H1 (cell line): ENCODE results near the gene TMEM272. TPM values are rescaled to one million over a fixed set of nuclear protein-coding genes. Genes with fewer than 3 reads are reported as not detected.

Experiments
- CTCF ChIA-PET: fragments of 300-600 bp; sonication (Branson Sonifier 250); formaldehyde crosslinking; loops from one replicate; lab custom pipeline; 2021; ENCODE audit not compliant: partially characterized antibody; lab: Charles Lee
- POLR2A ChIA-PET: fragments of 300-600 bp; sonication (Branson Sonifier 250); formaldehyde crosslinking; loops from one replicate; lab custom pipeline; 2021; ENCODE audit warnings: inconsistent platforms; ENCODE audit not compliant: partially characterized antibody; lab: Charles Lee
- DNase-seq, 2 experiments: peaks; one replicate each; pipeline versions ENCODE4 v3.0.0 to v3.0.0-alpha.2; 2010 to 2022; ENCODE audit warnings: low spot score in 2 of 2, low read depth in 1 of 2, mixed read lengths in 1 of 2
- FAIRE-seq: peaks from 2 replicates; lab custom pipeline; 2011; peaks lifted over from hg19 to GRCh38; lab: Jason Lieb, UNC
- H2AFZ ChIP-seq: 2 replicates; pipeline ENCODE4 v1.8.1; 2012; ENCODE audit warnings: low read length, inconsistent platforms
- H2AK5ac ChIP-seq: 2 replicates; pipeline ENCODE4 v1.6.1; 2013; ENCODE audit warnings: low read depth, low read length
- H2BK120ac ChIP-seq: replicated peaks from 2 replicates; pipeline ENCODE3; 2013; ENCODE audit warnings: low read depth, low read length, inconsistent platforms
- H2BK12ac ChIP-seq: 2 replicates; pipeline ENCODE4 v1.6.1; 2013; ENCODE audit warnings: low read depth, low read length
- H2BK15ac ChIP-seq: 2 replicates; pipeline ENCODE4 v1.6.1; 2013; ENCODE audit warnings: low read length
- H2BK20ac ChIP-seq: 2 replicates; pipeline ENCODE4 v1.6.1; 2013; ENCODE audit warnings: low read length
- H2BK5ac ChIP-seq: 2 replicates; pipeline ENCODE4 v1.6.1; 2013; ENCODE audit warnings: low read depth, low read length
- H3K14ac ChIP-seq: 2 replicates; pipeline ENCODE4 v1.6.1; 2013; ENCODE audit warnings: inconsistent platforms; ENCODE audit not compliant: insufficient read length
- H3K18ac ChIP-seq: 2 replicates; pipeline ENCODE4 v1.6.1; 2013; ENCODE audit warnings: low read length; ENCODE audit errors: extremely low read depth
- H3K23ac ChIP-seq: 2 replicates; pipeline ENCODE4 v1.6.1; 2013; ENCODE audit warnings: inconsistent platforms; ENCODE audit not compliant: insufficient read length
- H3K23me2 ChIP-seq: 2 replicates; pipeline ENCODE4 v1.6.1; 2013; ENCODE audit warnings: low read depth, low read length
- H3K27ac ChIP-seq: 2 replicates; pipeline ENCODE4 v1.6.1; 2011; ENCODE audit warnings: low read depth, low read length, inconsistent platforms
- H3K27me3 ChIP-seq, 4 experiments: replicated peaks in 1 of 4; 1 replicate in 1 of 4; 2 replicates in 3 of 4; pipeline versions ENCODE4 v1.6.1 to v1.8.1; 2011 to 2013; ENCODE audit warnings: low read length in 3 of 4, mild to moderate bottlenecking in 3 of 4, inconsistent platforms in 2 of 4, mixed read lengths in 2 of 4, moderate library complexity in 1 of 4; ENCODE audit not compliant: control insufficient read depth in 3 of 4, insufficient read depth in 3 of 4; ENCODE audit errors: extremely low read depth in 1 of 4
- H3K36me3 ChIP-seq, 4 experiments: 2 replicates each; pipeline versions ENCODE4 v1.6.1 to v1.8.1; 2011 to 2013; ENCODE audit warnings: mild to moderate bottlenecking in 4 of 4, low read length in 3 of 4, moderate library complexity in 2 of 4, control low read depth in 1 of 4, inconsistent platforms in 1 of 4; ENCODE audit not compliant: insufficient read depth in 4 of 4, control insufficient read depth in 2 of 4
- H3K4ac ChIP-seq: replicated peaks from 2 replicates; pipeline ENCODE3; 2013; ENCODE audit warnings: low read length, low read depth, mixed read lengths, inconsistent platforms; ENCODE audit not compliant: insufficient read length
- H3K4me1 ChIP-seq, 4 experiments: replicated peaks in 1 of 4; 1 replicate in 1 of 4; 2 replicates in 3 of 4; pipeline versions ENCODE4 v1.6.1 to v1.8.1; 2011 to 2013; ENCODE audit warnings: low read length in 3 of 4, inconsistent platforms in 2 of 4, mixed read lengths in 1 of 4; ENCODE audit not compliant: insufficient read depth in 4 of 4, control insufficient read depth in 3 of 4
- H3K4me2 ChIP-seq, 2 experiments: 2 replicates each; pipeline versions ENCODE4 v1.6.1 to v1.8.1; 2011 to 2013; ENCODE audit warnings: low read depth in 2 of 2, low read length in 2 of 2, control low read depth in 1 of 2, inconsistent platforms in 1 of 2, mild to moderate bottlenecking in 1 of 2; ENCODE audit not compliant: insufficient read depth in 1 of 2
- H3K4me3 ChIP-seq, 4 experiments: fragments of 200-600, 300-600 bp in 1 of 4; sonication (generic), shearing (Covaris generic), sonication (Bioruptor Twin) in 1 of 4; 2 replicates each; pipeline versions ENCODE4 v1.5.1 to v1.8.1; 2011 to 2016; ENCODE audit warnings: low read length in 4 of 4, low read depth in 3 of 4, control low read depth in 2 of 4, inconsistent platforms in 2 of 4, mild to moderate bottlenecking in 2 of 4, mixed read lengths in 1 of 4, moderate library complexity in 1 of 4; ENCODE audit not compliant: insufficient read depth in 2 of 4; ENCODE audit errors: extremely low read depth in 1 of 4
- H3K56ac ChIP-seq: replicated peaks from 2 replicates; pipeline ENCODE3; 2013; ENCODE audit warnings: low read depth, mild to moderate bottlenecking, mixed read lengths, low read length, inconsistent platforms; ENCODE audit not compliant: insufficient read length
- H3K79me1 ChIP-seq: 2 replicates; pipeline ENCODE4 v1.6.1; 2013; ENCODE audit warnings: low read depth, low read length, control low read depth
- H3K79me2 ChIP-seq, 2 experiments: 2 replicates each; pipeline versions ENCODE4 v1.6.1 to v1.8.1; 2012 to 2013; ENCODE audit warnings: low read length in 2 of 2, mild to moderate bottlenecking in 2 of 2, inconsistent platforms in 1 of 2; ENCODE audit not compliant: insufficient read depth in 2 of 2, control insufficient read depth in 1 of 2
- H3K9ac ChIP-seq, 4 experiments: replicated peaks in 1 of 4; 1 replicate in 1 of 4; 2 replicates in 3 of 4; pipeline versions ENCODE4 v1.6.1 to v1.8.1; 2011 to 2013; ENCODE audit warnings: low read depth in 3 of 4, low read length in 3 of 4, control low read depth in 2 of 4, mild to moderate bottlenecking in 2 of 4, moderate library complexity in 2 of 4, inconsistent platforms in 1 of 4; ENCODE audit errors: extremely low read depth in 1 of 4
- H3K9me3 ChIP-seq, 2 experiments: 2 replicates each; pipeline versions ENCODE4 v1.6.1 to v1.8.1; 2012 to 2013; ENCODE audit warnings: mild to moderate bottlenecking in 2 of 2, moderate library complexity in 2 of 2, control low read depth in 1 of 2, inconsistent platforms in 1 of 2, low read depth in 1 of 2, low read length in 1 of 2, mixed read lengths in 1 of 2; ENCODE audit not compliant: insufficient read depth in 2 of 2
- H4K20me1 ChIP-seq, 2 experiments: replicated peaks in 1 of 2; 2 replicates each; pipeline versions ENCODE3 to v1.8.1; 2011 to 2013; ENCODE audit warnings: inconsistent platforms in 2 of 2, low read length in 2 of 2, mild to moderate bottlenecking in 1 of 2; ENCODE audit not compliant: insufficient read depth in 2 of 2, control insufficient read depth in 1 of 2
- H4K5ac ChIP-seq: 2 replicates; pipeline ENCODE4 v1.6.1; 2013; ENCODE audit warnings: low read length, low read depth, mixed read lengths, inconsistent platforms; ENCODE audit not compliant: insufficient read length
- H4K8ac ChIP-seq: 2 replicates; pipeline ENCODE4 v1.8.0; 2013; ENCODE audit warnings: mild to moderate bottlenecking, moderate library complexity, low read length, inconsistent platforms; ENCODE audit not compliant: insufficient read depth; ENCODE audit errors: extremely low read depth
- H4K91ac ChIP-seq: replicated peaks from 2 replicates; pipeline ENCODE3; 2013; ENCODE audit warnings: low read length, mixed read lengths, inconsistent platforms; ENCODE audit not compliant: insufficient read length
- BCL11A ChIP-seq, 2 experiments: IDR thresholded peaks; one replicate each; pipeline ENCODE4 v1.6.1; 2011; ENCODE audit warnings: low read depth in 2 of 2, low read length in 2 of 2, mild to moderate bottlenecking in 2 of 2
- POLR2AphosphoS5 ChIP-seq: IDR thresholded peaks from 2 replicates; pipeline ENCODE4 v1.6.1; 2011; ENCODE audit warnings: low read depth, low read length
- RAD21 ChIP-seq, 2 experiments: IDR thresholded peaks in 1 of 2; conservative IDR thresholded peaks in 1 of 2; 2 replicates each; pipeline ENCODE4 v1.6.1; 2011; ENCODE audit warnings: low read depth in 2 of 2, low read length in 2 of 2, improper control_type of control experiment in 1 of 2, inconsistent platforms in 1 of 2, mild to moderate bottlenecking in 1 of 2, moderate library complexity in 1 of 2
- SP2 ChIP-seq: IDR thresholded peaks from 2 replicates; pipeline ENCODE4 v1.6.1; 2012; ENCODE audit warnings: mild to moderate bottlenecking, low read length, inconsistent platforms
- WGBS, 2 experiments: shearing (Covaris generic) in 1 of 2; methylation state at CpG; one replicate each; pipeline versions ENCODE4 v1.1.6 to v1.1.7; 2013 to 2015; ENCODE audit warnings: low lambda C conversion rate in 2 of 2, mixed read lengths in 2 of 2, inconsistent platforms in 1 of 2, low coverage in 1 of 2, missing lambda C conversion rate in 1 of 2; ENCODE audit not compliant: insufficient replicate concordance in 2 of 2, insufficient coverage in 1 of 2, insufficient read length in 1 of 2; ENCODE audit errors: extremely low coverage in 1 of 2, missing lambda C conversion rate in 1 of 2; 5-methylcytosine and 5-hydroxymethylcytosine counted together
- polyA plus RNA-seq, 7 experiments: library from polyadenylated mRNA; depleted of rRNA in 3 of 7; stranded (reverse) in 5 of 7; unstranded in 2 of 7; fragments of >200 nt in 5 of 7; fragments of 200-250 nt in 2 of 7; gene quantifications; 1 replicate in 5 of 7; 2 replicates in 1 of 7; 4 replicates in 1 of 7; pipeline versions ENCODE4 v1.2.1 to v1.2.3, GENCODE V29; 2011 to 2013; ENCODE audit warnings: missing spikeins in 2 of 7, mixed read lengths in 2 of 7
- total RNA-seq: library from RNA; stranded (reverse); fragmentation: NEBNext Ultra II Directional; extraction: Animal tissue kit (Norgen Biotek cat#: 25700); gene quantifications from 2 replicates; pipeline ENCODE4 v1.2.1, GENCODE V29; 2021
- TF ChIP-seq, protein P1 (sequence below): IDR thresholded peaks from 2 replicates; pipeline ENCODE4 v1.6.1; 2012; ENCODE audit warnings: inconsistent platforms
- TF ChIP-seq, protein P2 (sequence below), 3 experiments: IDR thresholded peaks; 1 replicate in 2 of 3; 2 replicates in 1 of 3; pipeline versions ENCODE4 v1.5.1 to v1.6.1; 2011; ENCODE audit warnings: low read length in 3 of 3, mild to moderate bottlenecking in 3 of 3, inconsistent platforms in 2 of 3, low read depth in 1 of 3, moderate library complexity in 1 of 3; ENCODE audit not compliant: insufficient read depth in 1 of 3; ENCODE audit errors: control extremely low read depth in 1 of 3

TMEM272 gene
- total and polyA plus RNA-seq, 2 of the 8 experiments (the other 6 are each of a cell fraction or from before 2014, with no cell fraction given) = 0.05 TPM; not detected in 1

- H3K4me1 ChIP-seq = peaks cover 7 to 12% (median 9%) of the 10 kb centered on the region in 4 experiments
- no peaks in the 10 kb centered on the region for H3K9me3 ChIP-seq
- CTCF ChIA-PET = interaction anchor here (0.6 to 4.3 kb wide), 25 partner anchors 10 to 656 kb away, joined by 3 to 38 read pairs (median 3); no protein-coding TSS in a partner anchor
- no peaks in the 10 kb centered on the region for H3K79me2 ChIP-seq
- H4K5ac ChIP-seq = no peak overlapping the region
- H2BK5ac ChIP-seq = no peak overlapping the region
- TF ChIP-seq, protein P1, sequence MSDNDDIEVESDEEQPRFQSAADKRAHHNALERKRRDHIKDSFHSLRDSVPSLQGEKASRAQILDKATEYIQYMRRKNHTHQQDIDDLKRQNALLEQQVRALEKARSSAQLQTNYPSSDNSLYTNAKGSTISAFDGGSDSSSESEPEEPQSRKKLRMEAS = 0 out of 2 replicates have a peak, but pooled peaks have one; percentile 1
- TF ChIP-seq SP2 (no peak), RAD21 (IDR thresholded peaks at IDR 0.05 in 1 of 2, conservative IDR thresholded peaks at IDR 0.05 in 1 of 2; ENCODE audit: low read depth in 2 of 2, low read length in 2 of 2) (peak; percentile 45 to 57), BCL11A (IDR thresholded peaks at IDR 0.05; ENCODE audit: low read depth in 2 of 2, low read length in 2 of 2) (no peak), POLR2AphosphoS5 (0 out of 2 replicates have a peak, but pooled peaks have one; percentile 2)
- TF ChIP-seq, protein P2, sequence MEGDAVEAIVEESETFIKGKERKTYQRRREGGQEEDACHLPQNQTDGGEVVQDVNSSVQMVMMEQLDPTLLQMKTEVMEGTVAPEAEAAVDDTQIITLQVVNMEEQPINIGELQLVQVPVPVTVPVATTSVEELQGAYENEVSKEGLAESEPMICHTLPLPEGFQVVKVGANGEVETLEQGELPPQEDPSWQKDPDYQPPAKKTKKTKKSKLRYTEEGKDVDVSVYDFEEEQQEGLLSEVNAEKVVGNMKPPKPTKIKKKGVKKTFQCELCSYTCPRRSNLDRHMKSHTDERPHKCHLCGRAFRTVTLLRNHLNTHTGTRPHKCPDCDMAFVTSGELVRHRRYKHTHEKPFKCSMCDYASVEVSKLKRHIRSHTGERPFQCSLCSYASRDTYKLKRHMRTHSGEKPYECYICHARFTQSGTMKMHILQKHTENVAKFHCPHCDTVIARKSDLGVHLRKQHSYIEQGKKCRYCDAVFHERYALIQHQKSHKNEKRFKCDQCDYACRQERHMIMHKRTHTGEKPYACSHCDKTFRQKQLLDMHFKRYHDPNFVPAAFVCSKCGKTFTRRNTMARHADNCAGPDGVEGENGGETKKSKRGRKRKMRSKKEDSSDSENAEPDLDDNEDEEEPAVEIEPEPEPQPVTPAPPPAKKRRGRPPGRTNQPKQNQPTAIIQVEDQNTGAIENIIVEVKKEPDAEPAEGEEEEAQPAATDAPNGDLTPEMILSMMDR (IDR thresholded peaks at IDR 0.05; ENCODE audit: control extremely low read depth in 1 of 3, insufficient read depth in 1 of 3, low read depth in 1 of 3, low read length in 3 of 3) = peak in 2 of 3 experiments; percentile 52 to 87; a peak in 3 of 4 replicates
- H3K56ac ChIP-seq = no peak overlapping the region
- H3K4me2 ChIP-seq = peak overlapping the region; percentile 17 to 47; a peak in 2 of 4 replicates
- no peak overlapping the region for H2AFZ ChIP-seq
- H2BK120ac ChIP-seq = no peak overlapping the region
- FAIRE-seq (no peak), DNase-seq (peak in 1 of 2 experiments; percentile 78)
- no peak overlapping the region; a peak in 1 of 7 replicates for H3K9ac ChIP-seq
- no peak overlapping the region for H3K14ac ChIP-seq
- peaks cover 0 to 3% of the 10 kb centered on the region in 2 experiments for H4K20me1 ChIP-seq
- POLR2A ChIA-PET = interaction anchor here (0.7 to 2.5 kb wide), 4 partner anchors 12 to 316 kb away, joined by 3 to 11 read pairs (median 4); partner anchors contain the start of gene INTS6
- no peaks in the 10 kb centered on the region for H3K36me3 ChIP-seq
- H2AK5ac ChIP-seq = no peak overlapping the region
- peak overlapping the region; percentile 46; the same call in 1 of the 2 replicates for H4K8ac ChIP-seq
- H3K27ac ChIP-seq = no peak overlapping the region
- no peak overlapping the region for H3K4me3 ChIP-seq
- no peaks in the 10 kb centered on the region for H3K79me1 ChIP-seq
- peak overlapping the region; percentile 28; the same call in 1 of the 2 replicates for H3K18ac ChIP-seq
- H3K23ac ChIP-seq = no peak overlapping the region
- no peak overlapping the region for H2BK20ac ChIP-seq
- H3K27me3 ChIP-seq = no peaks in the 10 kb centered on the region
- 66% methylated on average over 15 of the region's 15 CpGs; no CpG with 5 or more reads in 1 of the 2 experiments for WGBS, 2 experiments
- no peaks in the 10 kb centered on the region for H3K23me2 ChIP-seq
- no peak overlapping the region for H4K91ac ChIP-seq
- peak overlapping the region; percentile 27; the same call in 1 of the 2 replicates for H2BK12ac ChIP-seq
- H2BK15ac ChIP-seq = no peak overlapping the region
- H3K4ac ChIP-seq = no peak overlapping the region
Measured at GRCh38 chr13:51768378-51768921, 76.5 kb downstream of the TMEM272 start.
